MG63 (cell line): ENCODE data around the gene LPP. TPM values are rescaled to one million over a fixed set of nuclear protein-coding genes. Genes with fewer than 3 reads are reported as not detected.

Source experiments
- DNase-seq: peaks from one replicate; pipeline ENCODE4 v3.0.0-alpha.2; 2020
- H3K27me3 ChIP-seq: fragments of 250-450 bp; sonication (Bioruptor Pico); 2 replicates; pipeline ENCODE4 v1.5.1; 2020; ENCODE audit warnings: mild to moderate bottlenecking, moderate library complexity
- H3K36me3 ChIP-seq: fragments of 250-450 bp; sonication (Bioruptor Pico); 2 replicates; pipeline ENCODE4 v1.5.1; 2020; ENCODE audit warnings: mild to moderate bottlenecking, moderate library complexity
- H3K4me3 ChIP-seq: fragments of 250-450 bp; sonication (Bioruptor Pico); 2 replicates; pipeline ENCODE4 v1.5.1; 2020; ENCODE audit warnings: mild to moderate bottlenecking, moderate library complexity
- H3K9me3 ChIP-seq: fragments of 250-450 bp; sonication (Bioruptor Pico); 2 replicates; pipeline ENCODE4 v1.5.1; 2020; ENCODE audit warnings: mild to moderate bottlenecking, moderate library complexity
- total RNA-seq: library from RNA; depleted of rRNA; stranded (reverse); fragments of >200 nt; shearing (Covaris generic); gene quantifications from 2 replicates; pipeline ENCODE4 v1.2.3, GENCODE V29; 2014; ENCODE audit warnings: low replicate concordance

Gene LPP
- total RNA-seq, 1 experiment from 2014 or later = 7.9 TPM

- Histone ChIP-seq H3K36me3 (no peaks in the 10 kb centered on the region), H3K9me3 (no peaks in the 10 kb centered on the region), H3K4me3 (no peak overlapping the region), H3K27me3 (no peaks in the 10 kb centered on the region)
- no peak for DNase-seq
Observed at GRCh38 chr3:188458756-188459155, 304.8 kb downstream of the LPP start.

GRCh38 chr3:188465311-188465710 is 311.4 kb downstream of the LPP start:
- no peaks in the 10 kb centered on the region for H3K27me3 ChIP-seq
- no peak for DNase-seq
- H3K4me3 ChIP-seq = no peak overlapping the region
- H3K36me3 ChIP-seq = no peaks in the 10 kb centered on the region
- peaks cover 4% of the 10 kb centered on the region; the same call in 1 of the 2 replicates for H3K9me3 ChIP-seq

GRCh38 chr3:188468196-188468595 is 314.2 kb downstream of the LPP start:
- Histone ChIP-seq H3K27me3 (no peaks in the 10 kb centered on the region), H3K9me3 (peaks cover 4% of the 10 kb centered on the region; the same call in 1 of the 2 replicates), H3K4me3 (no peak overlapping the region), H3K36me3 (no peaks in the 10 kb centered on the region)
- no peak for DNase-seq

- no peak overlapping the region for H3K4me3 ChIP-seq
- H3K27me3 ChIP-seq = no peaks in the 10 kb centered on the region
- H3K9me3 ChIP-seq = peaks cover 4% of the 10 kb centered on the region; the same call in 1 of the 2 replicates
- DNase-seq = peak; percentile 35
- H3K36me3 ChIP-seq = no peaks in the 10 kb centered on the region
Observed at GRCh38 chr3:188468662-188469061, 314.7 kb downstream of the LPP start.

- H3K36me3 ChIP-seq = no peaks in the 10 kb centered on the region
- H3K4me3 ChIP-seq = no peak overlapping the region
- no peaks in the 10 kb centered on the region for H3K27me3 ChIP-seq
- DNase-seq = peak; percentile 29
- H3K9me3 ChIP-seq = peaks cover 4% of the 10 kb centered on the region; the same call in 1 of the 2 replicates
Observed at GRCh38 chr3:188469228-188469885, 315.4 kb downstream of the LPP start.

GRCh38 chr3:188470508-188471130 is 316.7 kb downstream of the LPP start:
- DNase-seq = no peak
- Histone ChIP-seq H3K9me3 (peaks cover 4% of the 10 kb centered on the region; the same call in 1 of the 2 replicates), H3K4me3 (no peak overlapping the region), H3K27me3 (no peaks in the 10 kb centered on the region), H3K36me3 (no peaks in the 10 kb centered on the region)

GRCh38 chr3:188471723-188472122 is 317.8 kb downstream of the LPP start:
- H3K4me3 ChIP-seq = no peak overlapping the region
- no peaks in the 10 kb centered on the region for H3K27me3 ChIP-seq
- DNase-seq = no peak
- no peaks in the 10 kb centered on the region for H3K36me3 ChIP-seq
- H3K9me3 ChIP-seq = peaks cover 4% of the 10 kb centered on the region; the same call in 1 of the 2 replicates

- H3K9me3 ChIP-seq = peaks cover 4% of the 10 kb centered on the region; the same call in 1 of the 2 replicates
- DNase-seq = no peak
- no peaks in the 10 kb centered on the region for H3K27me3 ChIP-seq
- H3K4me3 ChIP-seq = no peak overlapping the region
- no peaks in the 10 kb centered on the region for H3K36me3 ChIP-seq
Observed at GRCh38 chr3:188472336-188472735, 318.4 kb downstream of the LPP start.

- Histone ChIP-seq H3K36me3 (no peaks in the 10 kb centered on the region), H3K9me3 (peaks cover 4% of the 10 kb centered on the region; the same call in 1 of the 2 replicates), H3K4me3 (no peak overlapping the region), H3K27me3 (no peaks in the 10 kb centered on the region)
- DNase-seq = no peak
Observed at GRCh38 chr3:188473045-188473444, 319.1 kb downstream of the LPP start.

- H3K4me3 ChIP-seq = no peak overlapping the region
- no peak for DNase-seq
Observed at GRCh38 chr3:188473591-188474288, 319.8 kb downstream of the LPP start.

GRCh38 chr3:188476935-188477334 is 323.0 kb downstream of the LPP start:
- no peak for DNase-seq
- H3K36me3 ChIP-seq = no peaks in the 10 kb centered on the region
- no peak overlapping the region for H3K4me3 ChIP-seq
- no peaks in the 10 kb centered on the region for H3K9me3 ChIP-seq
- no peaks in the 10 kb centered on the region for H3K27me3 ChIP-seq

More at GRCh38 chr3:188473591-188474288, 319.8 kb downstream of the LPP start:
- Histone ChIP-seq H3K9me3 (peaks cover 4% of the 10 kb centered on the region; the same call in 1 of the 2 replicates), H3K27me3 (no peaks in the 10 kb centered on the region), H3K36me3 (no peaks in the 10 kb centered on the region)

GRCh38 chr3:188480011-188480410 is 326.1 kb downstream of the LPP start:
- no peaks in the 10 kb centered on the region for H3K27me3 ChIP-seq
- H3K9me3 ChIP-seq = no peaks in the 10 kb centered on the region
- no peak for DNase-seq
- H3K36me3 ChIP-seq = peaks cover 9% of the 10 kb centered on the region
- H3K4me3 ChIP-seq = no peak overlapping the region

GRCh38 chr3:188482929-188483328 is 329.0 kb downstream of the LPP start:
- H3K27me3 ChIP-seq = no peaks in the 10 kb centered on the region
- H3K4me3 ChIP-seq = no peak overlapping the region
- DNase-seq = no peak
- H3K9me3 ChIP-seq = no peaks in the 10 kb centered on the region; the same call in 1 of the 2 replicates
- peaks cover 12% of the 10 kb centered on the region for H3K36me3 ChIP-seq

GRCh38 chr3:188486126-188486525 is 332.2 kb downstream of the LPP start:
- no peak for DNase-seq
- Histone ChIP-seq H3K36me3 (peaks cover 12% of the 10 kb centered on the region), H3K9me3 (no peaks in the 10 kb centered on the region; the same call in 1 of the 2 replicates), H3K27me3 (no peaks in the 10 kb centered on the region), H3K4me3 (no peak overlapping the region)

- peaks cover 12% of the 10 kb centered on the region for H3K36me3 ChIP-seq
- H3K27me3 ChIP-seq = no peaks in the 10 kb centered on the region
- no peak for DNase-seq
- H3K9me3 ChIP-seq = no peaks in the 10 kb centered on the region; the same call in 1 of the 2 replicates
- no peak overlapping the region for H3K4me3 ChIP-seq
Observed at GRCh38 chr3:188486952-188487351, 333.0 kb downstream of the LPP start.

- Histone ChIP-seq H3K27me3 (no peaks in the 10 kb centered on the region), H3K9me3 (no peaks in the 10 kb centered on the region; the same call in 1 of the 2 replicates)
- no peak for DNase-seq
Observed at GRCh38 chr3:188487652-188488051, 333.7 kb downstream of the LPP start.

GRCh38 chr3:188488801-188489200 is 334.8 kb downstream of the LPP start:
- Histone ChIP-seq H3K27me3 (no peaks in the 10 kb centered on the region), H3K9me3 (no peaks in the 10 kb centered on the region; the same call in 1 of the 2 replicates), H3K4me3 (no peak overlapping the region), H3K36me3 (peaks cover 12% of the 10 kb centered on the region)
- no peak for DNase-seq

More at GRCh38 chr3:188487652-188488051, 333.7 kb downstream of the LPP start:
- Histone ChIP-seq H3K4me3 (no peak overlapping the region), H3K36me3 (peaks cover 12% of the 10 kb centered on the region)
